OCI-M2 (cell line): ENCODE measurements around the gene DNAH14.
"Not testable (repeated sequence)": the region's sequence is repeated elsewhere in the genome, so short reads cannot be mapped to it uniquely, and the experiment has no call there.

Experiments
- DNase-seq: peaks from one replicate; lab custom pipeline; 2025; ENCODE audit not compliant: unreplicated experiment; lab: John Stamatoyannopoulos, UW

The DNAH14 gene

GRCh38 chr1:225250432-225250831 is 321.0 kb downstream of the DNAH14 start:
- no peak for DNase-seq

GRCh38 chr1:225253173-225253572 is 323.7 kb downstream of the DNAH14 start:
- DNase-seq, result no peak

GRCh38 chr1:225253784-225254183 is 324.3 kb downstream of the DNAH14 start:
- DNase-seq, result no peak

DNA sequence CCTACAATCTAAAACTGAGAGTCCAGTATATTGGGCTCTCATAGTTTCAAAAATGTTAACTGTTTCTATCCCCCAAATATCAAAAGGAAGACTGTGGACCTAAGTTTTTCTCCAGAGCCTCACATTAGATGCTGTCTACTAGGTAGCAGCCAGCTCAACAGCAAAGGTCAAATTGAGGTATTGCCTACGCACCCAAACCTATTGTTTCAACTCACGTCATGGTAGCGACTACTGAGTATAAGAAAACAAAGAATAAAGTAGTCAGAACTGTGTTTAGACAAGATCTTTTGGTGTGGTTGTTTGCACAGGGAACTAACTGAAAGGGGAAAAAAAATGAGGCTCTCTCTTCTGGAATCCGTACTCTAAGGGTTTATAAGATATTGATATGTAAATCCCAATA is 325.2 kb downstream of the DNAH14 start:
- no peak for DNase-seq

DNA sequence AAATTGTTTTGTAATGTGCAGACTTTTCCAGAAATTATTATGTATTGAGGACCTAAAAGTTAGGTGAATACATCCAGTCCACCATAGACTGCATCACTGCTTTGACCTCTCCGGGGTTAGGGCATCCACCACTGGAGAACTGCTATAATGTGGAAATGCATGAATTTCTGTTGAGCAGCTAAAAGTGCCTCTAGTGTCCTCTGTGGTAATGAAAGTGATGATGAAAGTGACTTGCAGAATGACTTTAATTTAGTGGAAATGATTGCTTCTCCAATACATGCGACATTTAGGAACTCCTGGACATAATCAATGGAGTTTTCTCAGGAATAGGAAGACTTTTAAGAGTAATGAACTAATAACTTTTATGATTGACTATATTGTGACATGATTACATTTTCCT is 327.6 kb downstream of the DNAH14 start:
- no peak for DNase-seq

DNA sequence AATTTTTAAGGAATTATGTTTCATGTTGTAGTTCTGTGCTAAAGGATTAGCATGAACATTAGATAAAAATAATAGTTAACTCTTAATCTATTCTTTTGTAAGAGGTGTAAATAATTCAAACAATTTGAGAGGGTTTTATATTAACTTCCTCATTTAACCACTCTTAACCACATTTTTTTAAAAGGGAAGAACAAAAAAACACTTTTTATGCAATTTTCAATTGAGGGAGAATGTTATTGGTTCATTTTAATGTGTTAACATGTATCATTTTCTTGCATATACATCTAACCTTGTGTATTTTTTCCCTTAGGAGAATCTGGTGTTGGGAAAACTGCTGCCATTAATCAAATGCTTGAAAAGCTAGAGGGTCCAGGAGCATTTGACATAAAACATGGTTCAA is 329.3 kb downstream of the DNAH14 start:
- no peak for DNase-seq

DNA sequence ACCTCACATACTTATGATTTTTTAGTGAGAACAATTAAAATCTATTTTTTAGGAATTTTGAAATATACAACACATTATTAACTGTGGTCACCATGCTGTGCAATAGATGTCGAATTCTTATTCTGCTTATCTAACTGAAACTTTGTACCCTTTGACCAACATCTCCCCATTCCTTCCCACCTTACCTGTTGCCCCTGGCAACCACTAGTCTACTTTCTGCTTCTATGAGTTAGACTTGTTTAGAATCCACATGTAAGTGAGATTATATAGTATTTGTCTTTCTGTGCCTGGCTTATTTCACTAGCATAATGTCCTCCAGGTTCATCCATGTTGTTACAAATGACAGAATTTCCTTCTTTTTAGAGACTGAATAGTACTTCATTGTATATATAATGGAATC is 330.1 kb downstream of the DNAH14 start:
- no peak for DNase-seq

GRCh38 chr1:225260319-225260718 is 330.8 kb downstream of the DNAH14 start:
- DNase-seq, result no peak

- no peak for DNase-seq
Measured at GRCh38 chr1:225277445-225277844, 348.0 kb downstream of the DNAH14 start.

- DNase-seq, result no peak
Measured at GRCh38 chr1:225280563-225280962, 351.1 kb downstream of the DNAH14 start.

- no peak for DNase-seq
Measured at GRCh38 chr1:225290244-225290643, 360.8 kb downstream of the DNAH14 start.

DNA sequence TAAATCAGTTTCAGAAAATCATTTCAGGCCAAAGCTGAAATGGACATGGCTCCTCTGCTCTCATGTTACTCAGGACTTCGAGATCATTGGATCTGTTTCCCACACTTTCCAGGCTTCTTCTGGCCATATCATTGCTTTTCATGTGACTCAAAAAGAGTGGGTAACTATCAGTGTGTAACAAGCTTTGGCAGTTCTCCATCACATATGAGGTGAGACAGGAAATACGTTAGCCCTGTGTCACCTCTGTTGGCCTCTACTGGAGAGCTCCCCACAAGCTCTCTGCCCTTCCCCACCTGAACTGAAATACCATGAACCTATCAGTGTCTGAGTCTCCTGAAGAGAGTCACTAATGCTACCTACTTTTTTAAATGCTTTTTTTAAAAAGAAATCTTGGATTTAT is 370.1 kb downstream of the DNAH14 start:
- no peak for DNase-seq

DNA sequence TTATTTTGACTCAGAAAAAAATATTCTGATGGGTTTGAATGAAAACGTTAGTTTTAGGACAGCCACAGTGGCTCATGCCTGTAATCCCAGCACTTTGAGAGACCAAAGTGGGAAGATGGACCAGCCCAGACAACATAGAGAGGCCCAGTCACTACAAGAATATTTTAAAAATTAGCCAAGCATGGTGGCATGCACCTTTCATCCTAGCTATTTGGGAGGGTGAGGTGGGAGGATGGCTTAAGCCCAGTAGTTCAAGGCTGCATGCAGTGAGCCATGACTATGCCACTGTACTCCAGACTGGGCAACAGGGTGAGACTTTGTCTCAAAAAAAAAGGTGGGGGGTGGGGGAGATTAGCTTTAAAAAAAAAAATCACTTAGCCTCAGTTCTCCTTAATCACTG is 370.9 kb downstream of the DNAH14 start:
- DNase-seq, result no peak

DNA sequence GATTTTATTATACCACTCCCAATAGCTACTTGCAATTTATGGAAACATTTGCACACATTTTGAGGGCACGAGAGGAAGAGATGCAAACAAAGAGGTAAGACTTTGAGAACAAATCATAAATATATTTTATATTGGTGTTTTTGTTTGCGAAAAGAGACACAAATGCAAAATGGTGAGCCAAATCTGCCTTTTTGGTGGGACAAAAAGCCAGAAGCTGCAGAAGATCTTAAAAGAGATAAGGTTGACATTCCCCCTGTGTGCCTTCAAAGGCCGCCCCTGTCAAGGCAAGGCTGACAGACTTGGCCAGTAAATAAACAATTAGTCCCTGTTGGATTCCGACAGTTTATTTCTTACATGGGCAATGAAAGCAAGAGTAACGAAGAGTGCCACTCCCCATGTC is 375.5 kb downstream of the DNAH14 start:
- DNase-seq, result no peak

DNA sequence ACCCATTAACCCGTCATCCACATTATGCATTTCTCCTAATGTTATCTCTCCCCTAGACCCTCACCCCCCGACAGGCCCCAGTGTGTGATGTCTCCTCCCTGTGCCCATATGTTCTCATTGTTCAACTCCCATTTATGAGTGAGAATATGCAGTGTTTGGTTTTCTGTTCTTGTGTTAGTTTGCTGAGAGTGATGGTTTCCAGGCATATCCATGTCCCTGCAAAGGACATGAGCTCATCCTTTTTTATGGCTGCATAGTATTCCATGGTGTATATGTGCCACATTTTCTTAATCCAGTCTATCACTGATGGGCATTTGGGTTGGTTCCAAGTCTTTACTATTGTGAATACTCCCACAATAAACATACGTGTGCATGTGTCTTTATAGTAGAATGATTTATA is 381.1 kb downstream of the DNAH14 start:
- DNase-seq, result not testable (repeated sequence)

DNA sequence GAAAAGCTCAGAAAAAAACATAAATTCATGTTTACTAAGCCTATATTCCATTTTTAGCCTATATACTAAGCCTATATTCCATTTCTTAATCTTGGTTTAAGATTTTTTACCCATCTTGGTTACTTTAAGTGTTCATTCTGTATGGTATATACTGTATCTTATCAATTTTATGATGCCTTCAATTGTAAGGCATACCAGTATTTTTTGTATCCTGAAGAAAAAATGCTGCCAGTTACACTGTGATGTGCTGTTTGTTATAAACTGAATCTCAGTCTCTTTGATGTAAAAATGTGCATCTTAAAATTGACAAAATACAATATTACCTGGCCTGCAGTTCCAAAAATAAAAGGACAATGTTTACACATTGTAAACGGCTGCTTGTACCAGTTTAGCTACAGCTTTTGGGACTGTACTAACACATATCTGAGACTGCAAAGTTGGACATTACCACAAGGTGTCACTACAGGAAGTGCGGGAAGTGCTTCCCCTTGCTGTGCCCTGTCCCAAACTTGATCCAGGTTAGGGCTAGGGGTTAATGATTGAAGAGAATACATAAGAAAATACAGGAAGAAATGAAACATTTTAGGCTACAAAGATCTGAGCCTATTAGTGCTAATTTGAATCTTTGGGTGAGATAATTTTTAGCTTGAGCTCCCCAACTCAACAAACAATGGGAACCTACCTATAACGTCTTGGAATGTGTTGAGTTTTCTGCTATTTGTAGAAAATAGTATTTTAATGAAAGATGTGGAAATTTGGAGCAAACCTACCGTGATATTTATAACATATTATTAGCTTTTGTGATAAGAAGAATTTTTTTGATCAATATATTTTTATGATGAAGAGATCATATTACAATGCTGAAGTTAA is 389.5 kb downstream of the DNAH14 start:
- no peak for DNase-seq

DNA sequence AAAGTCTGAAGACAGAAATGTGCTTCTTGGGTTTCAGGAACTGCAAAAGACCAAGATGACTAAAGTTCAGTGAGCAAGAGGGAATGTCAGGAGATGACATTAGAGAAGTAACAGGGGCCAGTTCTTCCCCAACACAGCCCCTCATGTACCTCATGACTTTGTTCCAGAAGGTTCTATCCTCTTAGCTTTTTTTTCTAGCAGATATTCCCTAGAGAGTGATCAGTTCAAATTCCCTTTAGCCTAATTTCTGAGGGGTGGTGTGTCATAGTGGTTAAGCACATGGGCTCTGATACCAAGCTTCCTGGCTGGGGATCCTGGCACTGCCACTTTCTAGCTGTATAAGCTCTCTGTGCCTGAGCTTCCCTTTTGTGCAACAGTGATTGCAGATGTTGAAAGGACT is 390.4 kb downstream of the DNAH14 start:
- no peak for DNase-seq

- DNase-seq, result no peak
Measured at GRCh38 chr1:225321784-225322183, 392.3 kb downstream of the DNAH14 start.

GRCh38 chr1:225329041-225329440 is 399.6 kb downstream of the DNAH14 start:
- no peak for DNase-seq

DNA sequence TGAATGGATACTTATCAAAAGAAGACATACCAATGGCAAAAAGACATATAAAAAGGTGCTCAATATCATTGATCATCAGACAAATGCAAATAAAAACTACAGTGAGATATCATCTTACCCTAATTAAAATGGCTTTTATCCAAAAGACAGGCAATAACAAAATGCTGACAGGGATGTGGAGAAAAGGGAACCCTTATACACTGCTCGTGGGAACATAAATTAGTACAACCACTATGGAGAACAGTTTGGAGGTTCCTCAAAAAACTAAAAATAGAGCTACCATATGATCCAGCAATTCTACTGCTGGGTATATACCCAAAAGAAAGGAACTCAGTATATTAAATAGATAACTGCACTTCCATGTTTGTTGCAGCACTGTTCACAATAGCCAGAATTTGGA is 400.5 kb downstream of the DNAH14 start:
- not testable (repeated sequence) for DNase-seq

DNA sequence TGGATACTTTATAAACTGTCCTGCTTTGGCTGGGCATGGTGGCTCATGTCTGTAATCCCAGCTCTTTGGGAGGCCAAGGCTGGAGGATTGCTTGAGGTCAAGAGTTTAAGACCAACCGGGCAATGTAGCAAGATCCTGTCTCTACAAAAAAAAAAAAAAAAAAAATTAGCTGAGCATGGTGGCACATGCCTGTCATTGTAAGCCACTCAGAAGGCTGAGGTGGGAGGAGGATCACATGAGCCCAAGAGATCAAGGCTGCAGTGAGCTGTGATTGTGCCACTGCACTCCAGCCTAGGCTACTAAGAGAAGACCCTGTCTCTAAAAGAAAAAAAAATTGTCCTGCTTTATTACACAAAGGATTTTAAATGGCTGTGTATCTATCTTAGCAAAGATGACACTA is 403.2 kb downstream of the DNAH14 start:
- DNase-seq, result no peak

DNA sequence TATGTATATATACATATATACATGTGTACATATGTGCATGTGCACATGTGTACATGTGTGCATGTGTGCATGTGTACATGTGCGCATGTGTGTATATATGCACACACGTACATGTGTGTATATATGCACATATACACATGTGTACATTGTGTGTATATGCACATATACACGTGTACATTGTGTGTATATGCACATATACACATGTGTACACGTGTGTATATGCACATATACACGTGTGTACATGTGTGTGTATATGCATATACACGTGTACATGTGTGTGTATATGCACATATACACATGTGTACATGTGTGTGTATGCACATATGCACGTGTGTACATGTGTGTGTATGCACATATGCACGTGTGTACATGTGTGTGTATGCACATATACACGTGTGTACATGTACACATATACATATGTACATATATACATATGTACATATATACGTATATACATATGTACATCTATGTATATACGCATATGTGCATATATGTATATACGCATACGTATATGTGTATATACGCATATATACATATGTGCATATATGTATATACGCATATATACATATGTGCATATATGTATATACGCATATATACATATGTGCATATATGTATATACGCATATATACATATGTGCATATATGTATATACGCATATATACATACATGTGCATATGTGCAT is 405.8 kb downstream of the DNAH14 start:
- DNase-seq, result not testable (repeated sequence)
